GM12892 (cell line): ENCODE data around the gene TLCD4.

ENCODE experiments used
- POLR2A ChIP-seq: IDR thresholded peaks from 2 replicates; pipeline ENCODE4 v1.6.1; 2011; ENCODE audit warnings: low read depth, low read length, control low read depth
- POLR2AphosphoS5 ChIP-seq: IDR thresholded peaks from 2 replicates; pipeline ENCODE4 v1.6.1; 2011; ENCODE audit warnings: low read depth, low read length, control low read depth
- TAF1 ChIP-seq: IDR thresholded peaks from 2 replicates; pipeline ENCODE4 v1.6.1; 2011; ENCODE audit warnings: low read depth, mild to moderate bottlenecking, control low read depth, low read length, borderline replicate concordance

GRCh38 chr1:95126366-95126765, 9.2 kb downstream of the TLCD4 start:
- TF ChIP-seq POLR2A: no peak
- TF ChIP-seq POLR2AphosphoS5: no peak
- TF ChIP-seq TAF1: no peak
